Measurements from ENCODE around the gene OR2H1.

DNA sequence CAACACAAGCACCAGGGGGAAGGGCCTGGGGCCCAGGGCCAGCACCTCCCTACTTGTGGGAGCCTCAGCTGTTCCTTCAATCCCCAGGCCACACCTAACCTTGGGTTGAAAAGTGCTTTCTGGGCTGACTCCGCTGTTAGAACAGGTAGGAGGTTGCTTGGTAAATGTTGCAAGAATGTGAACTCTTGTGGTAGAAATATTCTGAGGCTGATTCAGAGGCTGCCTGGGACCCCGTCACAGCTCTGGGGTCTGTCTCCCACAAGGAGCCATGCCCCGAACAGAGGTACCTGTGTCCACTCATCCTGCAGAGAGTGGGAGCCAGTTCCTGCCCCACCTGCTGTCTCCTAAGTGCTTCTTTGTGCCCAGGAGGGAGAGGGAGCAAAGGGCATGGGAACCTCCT is 45.2 kb downstream of the OR2H1 start:
- TF ChIP-seq RAD21 (conservative IDR thresholded peaks at IDR 0.05) = no peak
- TF ChIP-seq TAF1 (IDR thresholded peaks at IDR 0.05; ENCODE audit: low read depth) = no peak
- TF ChIP-seq, protein P1, sequence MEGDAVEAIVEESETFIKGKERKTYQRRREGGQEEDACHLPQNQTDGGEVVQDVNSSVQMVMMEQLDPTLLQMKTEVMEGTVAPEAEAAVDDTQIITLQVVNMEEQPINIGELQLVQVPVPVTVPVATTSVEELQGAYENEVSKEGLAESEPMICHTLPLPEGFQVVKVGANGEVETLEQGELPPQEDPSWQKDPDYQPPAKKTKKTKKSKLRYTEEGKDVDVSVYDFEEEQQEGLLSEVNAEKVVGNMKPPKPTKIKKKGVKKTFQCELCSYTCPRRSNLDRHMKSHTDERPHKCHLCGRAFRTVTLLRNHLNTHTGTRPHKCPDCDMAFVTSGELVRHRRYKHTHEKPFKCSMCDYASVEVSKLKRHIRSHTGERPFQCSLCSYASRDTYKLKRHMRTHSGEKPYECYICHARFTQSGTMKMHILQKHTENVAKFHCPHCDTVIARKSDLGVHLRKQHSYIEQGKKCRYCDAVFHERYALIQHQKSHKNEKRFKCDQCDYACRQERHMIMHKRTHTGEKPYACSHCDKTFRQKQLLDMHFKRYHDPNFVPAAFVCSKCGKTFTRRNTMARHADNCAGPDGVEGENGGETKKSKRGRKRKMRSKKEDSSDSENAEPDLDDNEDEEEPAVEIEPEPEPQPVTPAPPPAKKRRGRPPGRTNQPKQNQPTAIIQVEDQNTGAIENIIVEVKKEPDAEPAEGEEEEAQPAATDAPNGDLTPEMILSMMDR (IDR thresholded peaks at IDR 0.05; ENCODE audit: poor library complexity, severe bottlenecking) = no peak
- TF ChIP-seq SMC3 (conservative IDR thresholded peaks at IDR 0.05; ENCODE audit: poor library complexity) = no peak
- no peak for TF ChIP-seq EZH2 (IDR thresholded peaks at IDR 0.05; ENCODE audit: borderline replicate concordance, insufficient read depth, low read length, poor library complexity, severe bottlenecking)
- TF ChIP-seq POLR2AphosphoS5 (IDR thresholded peaks at IDR 0.05) = no peak
- TF ChIP-seq, protein P2, sequence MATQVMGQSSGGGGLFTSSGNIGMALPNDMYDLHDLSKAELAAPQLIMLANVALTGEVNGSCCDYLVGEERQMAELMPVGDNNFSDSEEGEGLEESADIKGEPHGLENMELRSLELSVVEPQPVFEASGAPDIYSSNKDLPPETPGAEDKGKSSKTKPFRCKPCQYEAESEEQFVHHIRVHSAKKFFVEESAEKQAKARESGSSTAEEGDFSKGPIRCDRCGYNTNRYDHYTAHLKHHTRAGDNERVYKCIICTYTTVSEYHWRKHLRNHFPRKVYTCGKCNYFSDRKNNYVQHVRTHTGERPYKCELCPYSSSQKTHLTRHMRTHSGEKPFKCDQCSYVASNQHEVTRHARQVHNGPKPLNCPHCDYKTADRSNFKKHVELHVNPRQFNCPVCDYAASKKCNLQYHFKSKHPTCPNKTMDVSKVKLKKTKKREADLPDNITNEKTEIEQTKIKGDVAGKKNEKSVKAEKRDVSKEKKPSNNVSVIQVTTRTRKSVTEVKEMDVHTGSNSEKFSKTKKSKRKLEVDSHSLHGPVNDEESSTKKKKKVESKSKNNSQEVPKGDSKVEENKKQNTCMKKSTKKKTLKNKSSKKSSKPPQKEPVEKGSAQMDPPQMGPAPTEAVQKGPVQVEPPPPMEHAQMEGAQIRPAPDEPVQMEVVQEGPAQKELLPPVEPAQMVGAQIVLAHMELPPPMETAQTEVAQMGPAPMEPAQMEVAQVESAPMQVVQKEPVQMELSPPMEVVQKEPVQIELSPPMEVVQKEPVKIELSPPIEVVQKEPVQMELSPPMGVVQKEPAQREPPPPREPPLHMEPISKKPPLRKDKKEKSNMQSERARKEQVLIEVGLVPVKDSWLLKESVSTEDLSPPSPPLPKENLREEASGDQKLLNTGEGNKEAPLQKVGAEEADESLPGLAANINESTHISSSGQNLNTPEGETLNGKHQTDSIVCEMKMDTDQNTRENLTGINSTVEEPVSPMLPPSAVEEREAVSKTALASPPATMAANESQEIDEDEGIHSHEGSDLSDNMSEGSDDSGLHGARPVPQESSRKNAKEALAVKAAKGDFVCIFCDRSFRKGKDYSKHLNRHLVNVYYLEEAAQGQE (IDR thresholded peaks at IDR 0.05; ENCODE audit: borderline replicate concordance) = no peak
- TF ChIP-seq EP300 (conservative IDR thresholded peaks at IDR 0.05; ENCODE audit: poor library complexity, severe bottlenecking) = no peak
